ENCODE measurements around the gene CAMKMT. TPM values are rescaled to one million over a fixed set of nuclear protein-coding genes. Genes with fewer than 3 reads are reported as not detected.

The CAMKMT gene
- total RNA-seq, 4 donors from 2014 or later = 4.5 to 57.9 (median 15.4) TPM

GRCh38 chr2:44367591-44367990 is 5.8 kb downstream of the CAMKMT start:
- in situ Hi-C loops (cut with MboI; ENCODE audit: low pct_ligation_motif_present in 1 of 4, low pct_unique_long_range_greater_than_20kb in 1 of 4, low sequenced_read_pairs in 3 of 4) (no loop called here), intact Hi-C loops (cut with DNase I; ENCODE audit: low total_unique reads) (no loop called here)
- no peaks in the 10 kb centered on the region for H3K36me3 ChIP-seq
- H3K27me3 ChIP-seq = no peaks in the 10 kb centered on the region
- TF ChIP-seq POLR2AphosphoS5 (IDR thresholded peaks at IDR 0.05) (no peak), CTCF (IDR thresholded peaks at IDR 0.05) (no peak), EP300 (IDR thresholded peaks at IDR 0.05; ENCODE audit: low read depth) (no peak), POLR2A (IDR thresholded peaks at IDR 0.05) (no peak)
- H3K4me1 ChIP-seq = peaks cover 0 to 6% (median 0%) of the 10 kb centered on the region in 4 donors
- no peak overlapping the region for H3K4me3 ChIP-seq
- 43 to 76% methylated on average over 1 of the region's 1 CpG for WGBS, 2 donors (ENCODE audit: low coverage in 1 of 2)
- no peaks in the 10 kb centered on the region for H3K9me3 ChIP-seq
- no peak overlapping the region for H3K27ac ChIP-seq
- DNase-seq = no peak

DNA sequence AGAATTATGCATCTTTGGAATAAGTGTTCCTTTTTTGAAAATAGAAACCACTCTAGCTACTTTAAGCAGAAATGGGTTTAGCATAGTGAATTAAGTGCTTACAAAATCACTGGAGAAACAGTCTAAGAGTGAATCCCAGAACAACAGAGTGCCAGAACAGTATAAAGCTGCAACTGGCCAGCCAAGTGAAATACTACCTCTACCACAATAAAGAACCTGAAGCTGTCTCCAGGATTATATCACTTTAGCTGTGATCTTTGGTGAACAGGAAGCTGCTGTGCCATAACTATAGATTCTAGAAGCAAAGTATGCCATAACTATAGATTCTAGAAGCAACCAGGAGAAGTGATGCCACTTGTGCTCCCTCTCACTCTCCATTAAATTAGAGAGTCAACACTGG is 7.6 kb downstream of the CAMKMT start:
- TF ChIP-seq POLR2AphosphoS5 (IDR thresholded peaks at IDR 0.05) = no peak
- TF ChIP-seq EP300 (IDR thresholded peaks at IDR 0.05; ENCODE audit: low read depth) = no peak
- no peak for TF ChIP-seq POLR2A (IDR thresholded peaks at IDR 0.05)
- TF ChIP-seq CTCF (IDR thresholded peaks at IDR 0.05) = no peak
- intact Hi-C loops (cut with DNase I; ENCODE audit: low total_unique reads) = no loop called here
- no peaks in the 10 kb centered on the region for H3K9me3 ChIP-seq
- H3K4me1 ChIP-seq = no peaks in the 10 kb centered on the region
- no peaks in the 10 kb centered on the region for H3K36me3 ChIP-seq
- no peaks in the 10 kb centered on the region for H3K27me3 ChIP-seq
- DNase-seq = no peak
- H3K4me3 ChIP-seq = no peak overlapping the region
- in situ Hi-C loops (cut with MboI; ENCODE audit: low pct_ligation_motif_present in 1 of 4, low pct_unique_long_range_greater_than_20kb in 1 of 4, low sequenced_read_pairs in 3 of 4) = no loop called here
- H3K27ac ChIP-seq = no peak overlapping the region

DNA sequence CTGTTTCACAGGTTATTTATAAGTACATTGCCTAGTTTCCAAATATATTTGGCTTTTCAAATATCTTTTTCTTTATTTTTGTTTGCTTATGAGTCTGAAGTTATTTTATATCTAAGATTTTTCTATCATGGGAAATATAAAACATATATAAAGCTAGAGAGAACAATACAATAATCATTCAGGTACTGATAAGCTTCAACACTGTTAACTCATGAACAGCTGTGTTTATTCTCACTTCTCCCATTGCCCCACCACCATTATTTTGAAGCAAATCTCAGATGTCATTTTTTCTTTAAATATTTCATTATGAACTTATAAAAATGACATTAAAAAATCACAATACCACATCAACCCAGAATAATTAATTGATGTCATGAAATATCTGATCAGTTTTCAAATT is 9.7 kb downstream of the CAMKMT start:
- Histone ChIP-seq H3K27ac (no peak overlapping the region), H3K27me3 (no peaks in the 10 kb centered on the region), H3K4me1 (no peaks in the 10 kb centered on the region), H3K4me3 (no peak overlapping the region), H3K9me3 (no peaks in the 10 kb centered on the region), H3K36me3 (no peaks in the 10 kb centered on the region)
- in situ Hi-C loops (cut with MboI; ENCODE audit: low pct_ligation_motif_present in 1 of 4, low pct_unique_long_range_greater_than_20kb in 1 of 4, low sequenced_read_pairs in 3 of 4) = no loop called here
- intact Hi-C loops (cut with DNase I; ENCODE audit: low total_unique reads) = no loop called here
- TF ChIP-seq POLR2AphosphoS5 (IDR thresholded peaks at IDR 0.05) (no peak), EP300 (IDR thresholded peaks at IDR 0.05; ENCODE audit: low read depth) (no peak), CTCF (IDR thresholded peaks at IDR 0.05) (no peak), POLR2A (IDR thresholded peaks at IDR 0.05) (no peak)
- no peak for DNase-seq

GRCh38 chr2:44372246-44372645 is 10.5 kb downstream of the CAMKMT start:
- Histone ChIP-seq H3K9me3 (no peaks in the 10 kb centered on the region), H3K27ac (no peak overlapping the region), H3K4me3 (no peak overlapping the region), H3K4me1 (no peaks in the 10 kb centered on the region), H3K27me3 (no peaks in the 10 kb centered on the region), H3K36me3 (no peaks in the 10 kb centered on the region)
- in situ Hi-C loops (cut with MboI; ENCODE audit: low pct_ligation_motif_present in 1 of 4, low pct_unique_long_range_greater_than_20kb in 1 of 4, low sequenced_read_pairs in 3 of 4) (no loop called here), intact Hi-C loops (cut with DNase I; ENCODE audit: low total_unique reads) (no loop called here)
- no peak for DNase-seq
- TF ChIP-seq CTCF (IDR thresholded peaks at IDR 0.05) = no peak
- TF ChIP-seq POLR2AphosphoS5 (IDR thresholded peaks at IDR 0.05) = no peak
- TF ChIP-seq POLR2A (IDR thresholded peaks at IDR 0.05) = no peak
- no peak for TF ChIP-seq EP300 (IDR thresholded peaks at IDR 0.05; ENCODE audit: low read depth)
- 90 to 95% methylated on average over 2 to 3 of the region's 3 CpGs for WGBS, 2 donors (ENCODE audit: low coverage in 1 of 2)

Data from transverse colon (tissue), 4 donors.